PC-9 (cell line): Measurements from ENCODE around the gene MINDY4. TPM values are rescaled to one million over a fixed set of nuclear protein-coding genes. Genes with fewer than 3 reads are reported as not detected.

ENCODE experiments used
- BruUV-seq: library from RNA; stranded (reverse); fragments of 400-500 nt; replicated peaks from 2 replicates; lab custom pipeline; 2021; lab: Mats Ljungman, UMichigan
- CTCF ChIA-PET: fragments of 300-600 bp; sonication (Branson Sonifier 250); formaldehyde crosslinking; loops from one replicate; lab custom pipeline; 2022; ENCODE audit warnings: antibody characterized with exemption; lab: Charles Lee
- POLR2A ChIA-PET: fragments of 300-600 bp; sonication (Branson Sonifier 250); formaldehyde crosslinking; loops from one replicate; lab custom pipeline; 2022; ENCODE audit warnings: antibody characterized with exemption; ENCODE audit not compliant: unreplicated experiment; lab: Charles Lee
- DNase-seq, 2 experiments: peaks; one replicate each; pipeline versions ENCODE4 v3.0.0 to v3.0.0-alpha.2; 2015 to 2022; ENCODE audit warnings: mixed read lengths in 1 of 2
- H2AFZ ChIP-seq: fragments of 200-600 bp; sonication (generic); 2 replicates; pipeline ENCODE4 v1.8.1; 2017; ENCODE audit warnings: antibody characterized with exemption
- H3F3A ChIP-seq: fragments of 200-600 bp; sonication (generic); 2 replicates; pipeline ENCODE4 v1.8.1; 2017; ENCODE audit warnings: antibody characterized with exemption, mild to moderate bottlenecking, low read depth; ENCODE audit not compliant: insufficient read depth
- H3K27ac ChIP-seq: fragments of 200-600 bp; sonication (generic); 2 replicates; pipeline ENCODE4 v1.6.1; 2016; ENCODE audit warnings: mixed run types
- H3K27me3 ChIP-seq: fragments of 200-600 bp; sonication (generic); 2 replicates; pipeline ENCODE4 v1.6.1; 2016; ENCODE audit warnings: low read depth, mixed run types; ENCODE audit not compliant: insufficient read depth
- H3K36me3 ChIP-seq: fragments of 200-600 bp; sonication (generic); 2 replicates; pipeline ENCODE4 v1.6.1; 2016; ENCODE audit warnings: low read depth, mixed run types
- H3K4me1 ChIP-seq: fragments of 200-600 bp; sonication (generic); replicated peaks from 2 replicates; pipeline ENCODE4 v1.6.1; 2016; ENCODE audit warnings: mixed run types; ENCODE audit not compliant: insufficient read depth
- H3K4me2 ChIP-seq: fragments of 200-600 bp; sonication (generic); 2 replicates; pipeline ENCODE4 v1.6.1; 2017; ENCODE audit warnings: mixed run types
- H3K4me3 ChIP-seq: fragments of 200-600 bp; sonication (generic); 2 replicates; pipeline ENCODE4 v1.6.1; 2016; ENCODE audit warnings: mixed run types
- H3K79me2 ChIP-seq: fragments of 200-600 bp; sonication (generic); 2 replicates; pipeline ENCODE4 v1.6.1; 2017; ENCODE audit warnings: low read depth, mixed run types
- H3K9me2 ChIP-seq: fragments of 200-600 bp; sonication (generic); 2 replicates; pipeline ENCODE4 v1.8.1; 2017; ENCODE audit warnings: mild to moderate bottlenecking; ENCODE audit not compliant: insufficient read depth
- H3K9me3 ChIP-seq: fragments of 200-600 bp; sonication (generic); 2 replicates; pipeline ENCODE4 v1.8.1; 2016; ENCODE audit warnings: low read depth; ENCODE audit not compliant: insufficient read depth
- H4K20me1 ChIP-seq: fragments of 200-600 bp; sonication (generic); 2 replicates; pipeline ENCODE4 v1.8.1; 2017; ENCODE audit not compliant: insufficient read depth
- EZH2 ChIP-seq: fragments of 200-600 bp; sonication (generic); IDR thresholded peaks from 2 replicates; pipeline ENCODE4 v1.8.0; 2017; ENCODE audit warnings: antibody characterized with exemption, low read depth
- intact Hi-C: fragments of 100-400 bp; cut with micrococcal nuclease; formaldehyde crosslinking; loops from one replicate; pipeline ENCODE4 v1.10.0; 2022; ENCODE audit not compliant: unreplicated experiment
- total RNA-seq: library from RNA; stranded (reverse); gene quantifications from 2 replicates; pipeline ENCODE4 v1.2.3, GENCODE V29; 2021
- TF ChIP-seq, protein P1 (sequence below): fragments of 200-600 bp; sonication (generic); conservative IDR thresholded peaks from 2 replicates; pipeline ENCODE4 v1.6.1; 2017; ENCODE audit warnings: mixed run types, antibody characterized with exemption, mild to moderate bottlenecking, moderate library complexity

MINDY4 gene
- total RNA-seq, 1 experiment from 2014 or later: 14.8 TPM

DNA sequence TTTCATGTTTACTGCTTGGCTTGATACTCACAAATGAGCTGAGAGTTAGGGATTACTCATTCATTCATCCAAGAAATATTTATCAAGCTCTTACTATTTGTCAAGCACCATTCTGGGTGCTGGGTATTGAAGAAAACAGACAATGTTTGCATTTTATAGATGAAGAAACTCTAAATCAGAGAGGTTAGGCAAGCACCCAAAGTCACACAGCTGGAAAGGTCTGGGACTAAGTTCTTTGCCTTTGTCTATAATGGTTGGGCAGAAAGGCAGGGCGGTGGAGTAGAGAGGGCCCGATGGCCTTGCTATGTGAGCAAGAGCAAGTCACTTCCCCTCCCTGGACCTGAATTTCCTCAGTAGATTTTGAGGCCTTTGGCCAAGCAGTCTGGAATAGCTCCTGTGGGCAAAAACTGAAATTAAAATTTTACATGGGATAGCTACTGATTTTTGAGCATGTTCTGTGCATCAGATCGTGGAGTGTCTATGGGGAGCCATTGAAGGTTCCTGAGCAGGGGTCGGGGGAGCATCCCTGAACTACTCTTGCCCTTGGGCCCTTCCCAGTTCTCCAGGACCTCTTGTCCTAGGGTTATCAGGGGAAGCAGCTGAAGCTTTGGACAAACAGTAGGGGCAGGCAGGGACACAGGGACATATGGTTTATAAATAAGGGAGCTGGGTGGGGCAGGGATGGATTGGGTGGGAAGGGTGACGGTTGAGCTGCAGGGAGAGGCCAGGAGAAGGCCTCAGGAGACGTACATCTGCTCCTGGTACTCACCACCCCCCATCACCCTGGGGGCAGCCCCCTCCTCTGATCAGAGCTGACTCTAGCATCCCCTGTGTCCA lies 163.7 kb downstream of the MINDY4 start:
- Histone ChIP-seq H3K9me3 (no peaks in the 10 kb centered on the region), H3K4me3 (no peak overlapping the region), H3K4me2 (no peak overlapping the region), H3K27me3 (no peaks in the 10 kb centered on the region), H3K9me2 (no peaks in the 10 kb centered on the region), H2AFZ (no peak overlapping the region), H3F3A (peaks cover 3% of the 10 kb centered on the region; the same call in 1 of the 2 replicates), H4K20me1 (no peaks in the 10 kb centered on the region), H3K4me1 (peaks cover 26% of the 10 kb centered on the region), H3K27ac (no peak overlapping the region), H3K36me3 (no peaks in the 10 kb centered on the region), H3K79me2 (no peaks in the 10 kb centered on the region)
- ChIA-PET CTCF (interaction anchor here (0.6 kb wide), 1 partner anchor 120 kb away, joined by 10 read pairs; no protein-coding TSS in a partner anchor), POLR2A (no interaction called here)
- no peak for TF ChIP-seq EZH2
- TF ChIP-seq, protein P1, sequence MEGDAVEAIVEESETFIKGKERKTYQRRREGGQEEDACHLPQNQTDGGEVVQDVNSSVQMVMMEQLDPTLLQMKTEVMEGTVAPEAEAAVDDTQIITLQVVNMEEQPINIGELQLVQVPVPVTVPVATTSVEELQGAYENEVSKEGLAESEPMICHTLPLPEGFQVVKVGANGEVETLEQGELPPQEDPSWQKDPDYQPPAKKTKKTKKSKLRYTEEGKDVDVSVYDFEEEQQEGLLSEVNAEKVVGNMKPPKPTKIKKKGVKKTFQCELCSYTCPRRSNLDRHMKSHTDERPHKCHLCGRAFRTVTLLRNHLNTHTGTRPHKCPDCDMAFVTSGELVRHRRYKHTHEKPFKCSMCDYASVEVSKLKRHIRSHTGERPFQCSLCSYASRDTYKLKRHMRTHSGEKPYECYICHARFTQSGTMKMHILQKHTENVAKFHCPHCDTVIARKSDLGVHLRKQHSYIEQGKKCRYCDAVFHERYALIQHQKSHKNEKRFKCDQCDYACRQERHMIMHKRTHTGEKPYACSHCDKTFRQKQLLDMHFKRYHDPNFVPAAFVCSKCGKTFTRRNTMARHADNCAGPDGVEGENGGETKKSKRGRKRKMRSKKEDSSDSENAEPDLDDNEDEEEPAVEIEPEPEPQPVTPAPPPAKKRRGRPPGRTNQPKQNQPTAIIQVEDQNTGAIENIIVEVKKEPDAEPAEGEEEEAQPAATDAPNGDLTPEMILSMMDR: no peak
- intact Hi-C loops: loop anchor here (5.0 kb wide), 1 partner anchor 88 kb away; no protein-coding TSS in a partner anchor
- DNase-seq: no peak
- no TSS peak for BruUV-seq

DNA sequence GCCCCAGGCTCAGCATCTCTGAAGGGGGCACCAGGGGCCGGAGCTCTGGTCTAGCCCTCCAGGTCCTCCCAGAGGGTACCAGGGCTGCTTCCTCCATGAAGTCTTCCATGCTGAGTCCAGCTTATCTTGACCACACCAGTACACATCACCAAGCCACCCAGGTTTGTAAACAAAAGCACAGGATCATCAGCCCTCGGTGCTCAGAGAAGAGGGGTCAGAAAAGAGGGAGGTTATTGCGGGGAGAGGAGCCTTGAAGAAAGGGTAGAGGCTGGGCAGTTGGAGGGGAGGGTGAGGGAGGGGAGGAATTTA lies 164.3 kb downstream of the MINDY4 start:
- TF ChIP-seq, protein P1: no peak
- no peak for TF ChIP-seq EZH2
- Histone ChIP-seq H3K27ac (no peak overlapping the region), H3K79me2 (no peaks in the 10 kb centered on the region), H3F3A (peaks cover 3% of the 10 kb centered on the region; the same call in 1 of the 2 replicates), H3K36me3 (no peaks in the 10 kb centered on the region), H3K9me3 (no peaks in the 10 kb centered on the region), H3K4me2 (no peak overlapping the region), H3K4me3 (no peak overlapping the region), H3K4me1 (peaks cover 26% of the 10 kb centered on the region), H3K9me2 (no peaks in the 10 kb centered on the region), H4K20me1 (no peaks in the 10 kb centered on the region), H3K27me3 (no peaks in the 10 kb centered on the region), H2AFZ (no peak overlapping the region)
- no peak for DNase-seq
- ChIA-PET CTCF (interaction anchor here (0.6 kb wide), 1 partner anchor 121 kb away, joined by 10 read pairs; no protein-coding TSS in a partner anchor), POLR2A (no interaction called here)
- intact Hi-C loops: loop anchor here (5.0 kb wide), 1 partner anchor 88 kb away; no protein-coding TSS in a partner anchor
- no TSS peak for BruUV-seq

DNA sequence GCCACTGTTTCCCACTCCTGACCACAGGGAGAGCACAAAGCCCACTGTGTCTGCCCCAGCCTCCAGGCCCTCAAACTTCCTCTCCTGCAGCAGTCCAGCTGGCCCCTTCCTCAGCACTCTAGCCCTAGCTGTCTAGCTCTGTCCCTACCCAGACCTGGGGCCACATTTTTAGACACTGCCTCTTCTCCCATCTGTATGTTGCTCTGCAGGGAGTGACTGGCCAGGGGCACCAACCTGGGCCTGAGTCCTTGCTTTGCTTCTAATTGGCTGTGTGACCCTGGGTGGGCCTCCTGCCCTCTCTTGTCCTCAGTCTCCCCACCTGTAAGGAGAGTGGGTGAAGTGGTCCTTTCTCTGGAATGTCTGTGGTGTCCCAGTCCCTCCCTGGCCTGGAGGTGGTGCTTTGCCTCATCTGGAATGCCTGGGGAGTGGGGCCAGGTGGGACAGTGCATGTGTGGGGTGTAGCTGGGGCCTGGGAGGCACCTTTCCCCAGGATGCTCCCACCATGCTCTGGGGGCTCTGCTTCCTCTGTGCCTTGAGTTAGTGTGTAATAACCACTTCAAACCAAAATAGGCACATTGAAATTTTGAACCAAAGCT lies 165.5 kb downstream of the MINDY4 start:
- Histone ChIP-seq H3K27me3 (peaks cover 8% of the 10 kb centered on the region; the same call in 1 of the 2 replicates), H3K79me2 (no peaks in the 10 kb centered on the region), H3K9me3 (no peaks in the 10 kb centered on the region), H3K4me1 (peaks cover 26% of the 10 kb centered on the region), H3K27ac (no peak overlapping the region), H3F3A (peaks cover 3% of the 10 kb centered on the region; the same call in 1 of the 2 replicates), H4K20me1 (no peaks in the 10 kb centered on the region), H2AFZ (no peak overlapping the region), H3K36me3 (no peaks in the 10 kb centered on the region), H3K9me2 (no peaks in the 10 kb centered on the region), H3K4me3 (no peak overlapping the region), H3K4me2 (no peak overlapping the region)
- ChIA-PET POLR2A (no interaction called here), CTCF (no interaction called here)
- BruUV-seq: no TSS peak
- TF ChIP-seq EZH2: no peak
- no peak for DNase-seq
- intact Hi-C loops: loop anchor here (5.0 kb wide), 1 partner anchor 89 kb away; no protein-coding TSS in a partner anchor
